ENCODE results near the gene LHFPL6. TPM values are rescaled to one million over a fixed set of nuclear protein-coding genes. Genes with fewer than 3 reads are reported as not detected.

The LHFPL6 gene
- total RNA-seq, 1 experiment from 2014 or later, result 76.3 TPM

DNA sequence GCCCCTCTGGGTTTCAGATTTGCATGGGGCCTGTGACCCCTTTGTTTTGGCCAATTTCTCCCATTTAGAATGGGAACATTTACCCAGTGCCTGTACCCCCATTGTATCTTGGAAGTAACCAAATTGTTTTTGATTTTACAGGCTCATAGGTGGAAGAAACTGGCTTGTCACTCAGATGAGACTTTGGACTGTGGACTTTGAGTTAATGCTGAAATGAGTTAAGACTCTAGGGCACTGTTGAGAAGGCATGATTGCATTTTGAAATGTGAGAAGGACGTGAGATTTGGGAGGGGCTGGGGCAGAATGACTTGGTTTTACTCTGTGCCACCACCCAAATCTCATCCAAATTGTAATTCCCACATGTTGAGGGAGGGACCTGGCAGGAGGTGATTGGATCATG, 306.0 kb downstream of the LHFPL6 start:
- DNase-seq (ENCODE audit: low read depth in 1 of 2, low spot score in 2 of 2), result no peak
- Histone ChIP-seq H3K4me1 (replicated peaks) (no peaks in the 10 kb centered on the region), H3K27me3 (replicated peaks) (no peaks in the 10 kb centered on the region), H3K4me3 (no peak overlapping the region), H3K27ac (no peak overlapping the region), H3K36me3 (no peaks in the 10 kb centered on the region), H3K9me3 (replicated peaks) (no peaks in the 10 kb centered on the region)

DNA sequence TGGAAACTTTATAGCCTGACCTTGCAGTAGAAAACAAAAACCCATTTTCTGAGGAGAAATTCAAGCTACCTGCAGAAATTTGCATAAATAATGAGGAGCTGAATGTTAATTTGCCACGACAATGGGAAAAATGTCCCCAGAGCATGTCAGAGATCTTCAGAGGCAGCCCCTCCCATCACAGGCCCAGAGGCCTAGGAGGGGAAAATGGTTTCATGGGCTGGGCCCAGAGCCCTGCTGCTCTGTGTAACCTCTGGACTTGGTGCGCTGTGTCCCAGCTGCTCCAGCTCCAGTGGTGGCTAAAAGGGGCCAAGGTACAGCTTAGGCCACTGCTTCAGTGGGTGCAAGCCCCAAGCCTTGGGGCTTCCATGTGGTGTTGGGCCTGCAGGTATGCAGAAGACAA, 306.8 kb downstream of the LHFPL6 start:
- Histone ChIP-seq H3K27ac (no peak overlapping the region), H3K36me3 (no peaks in the 10 kb centered on the region), H3K9me3 (replicated peaks) (no peaks in the 10 kb centered on the region), H3K4me1 (replicated peaks) (no peaks in the 10 kb centered on the region), H3K27me3 (replicated peaks) (no peaks in the 10 kb centered on the region), H3K4me3 (no peak overlapping the region)
- no peak for DNase-seq (ENCODE audit: low read depth in 1 of 2, low spot score in 2 of 2)

Other genes with a start within 250 kb of the LHFPL6 start
- 21.9 and 23.7 TPM in 2 replicates for gene COG6, start 52.5 kb upstream of the LHFPL6 start, total RNA-seq (2014; rRNA removed; shearing (Covaris generic))

All from SJSA1 (cell line).